T-helper 1 cell treated with Interleukin-12 subunit alpha and Interleukin-12 subunit beta and Interleukin-4 antibody, amounts not matched to agents 30 μg/mL and 1 μg/mL, for 36 hours (primary cell): ENCODE results near the gene SARS1.

Experiments used
- H3K27ac Mint-ChIP-seq: one replicate; pipeline ENCODE4 v1.8.0; 2021; ENCODE audit warnings: mild to moderate bottlenecking, mixed read lengths
- H3K27me3 Mint-ChIP-seq: one replicate; pipeline ENCODE4 v1.8.0; 2021; ENCODE audit warnings: low read depth, mixed read lengths
- H3K36me3 Mint-ChIP-seq: one replicate; pipeline ENCODE4 v1.8.0; 2021; ENCODE audit warnings: low read depth, mixed read lengths
- H3K4me1 Mint-ChIP-seq: one replicate; pipeline ENCODE4 v1.8.0; 2021; ENCODE audit warnings: low read depth, mixed read lengths
- H3K4me3 Mint-ChIP-seq: one replicate; pipeline ENCODE4 v1.8.0; 2021; ENCODE audit warnings: mild to moderate bottlenecking, moderate library complexity, mixed read lengths
- H3K9me3 Mint-ChIP-seq: one replicate; pipeline ENCODE4 v1.8.0; 2021; ENCODE audit warnings: mixed read lengths

SARS1 gene

GRCh38 chr1:109265741-109266330 lies 52.1 kb downstream of the SARS1 start:
- Mint-ChIP-seq H3K9me3 (no peaks in the 10 kb centered on the region), H3K36me3 (no peaks in the 10 kb centered on the region), H3K4me1 (no peaks in the 10 kb centered on the region), H3K27ac (no peak overlapping the region), H3K4me3 (no peak overlapping the region), H3K27me3 (no peaks in the 10 kb centered on the region)

GRCh38 chr1:109266965-109267364 lies 53.2 kb downstream of the SARS1 start:
- Mint-ChIP-seq H3K27me3 (no peaks in the 10 kb centered on the region), H3K27ac (no peak overlapping the region), H3K4me1 (no peaks in the 10 kb centered on the region), H3K9me3 (no peaks in the 10 kb centered on the region), H3K4me3 (no peak overlapping the region), H3K36me3 (no peaks in the 10 kb centered on the region)

GRCh38 chr1:109267743-109268300 lies 54.1 kb downstream of the SARS1 start:
- Mint-ChIP-seq H3K4me3 (no peak overlapping the region), H3K9me3 (no peaks in the 10 kb centered on the region), H3K27ac (no peak overlapping the region), H3K36me3 (no peaks in the 10 kb centered on the region), H3K27me3 (no peaks in the 10 kb centered on the region), H3K4me1 (no peaks in the 10 kb centered on the region)

- Mint-ChIP-seq H3K27me3 (no peaks in the 10 kb centered on the region), H3K4me1 (no peaks in the 10 kb centered on the region), H3K4me3 (no peak overlapping the region), H3K27ac (no peak overlapping the region), H3K36me3 (no peaks in the 10 kb centered on the region), H3K9me3 (no peaks in the 10 kb centered on the region)
Observed at GRCh38 chr1:109268431-109269211, 54.9 kb downstream of the SARS1 start.

GRCh38 chr1:109269212-109269980 lies 55.7 kb downstream of the SARS1 start:
- Mint-ChIP-seq H3K4me1 (no peaks in the 10 kb centered on the region), H3K9me3 (no peaks in the 10 kb centered on the region), H3K27me3 (no peaks in the 10 kb centered on the region)

GRCh38 chr1:109269981-109270622 lies 56.4 kb downstream of the SARS1 start:
- no peaks in the 10 kb centered on the region for H3K9me3 Mint-ChIP-seq
- no peaks in the 10 kb centered on the region for H3K36me3 Mint-ChIP-seq
- H3K27ac Mint-ChIP-seq, result no peak overlapping the region
- H3K27me3 Mint-ChIP-seq, result no peaks in the 10 kb centered on the region
- H3K4me3 Mint-ChIP-seq, result no peak overlapping the region
- H3K4me1 Mint-ChIP-seq, result no peaks in the 10 kb centered on the region

More at GRCh38 chr1:109269212-109269980, 55.7 kb downstream of the SARS1 start:
- no peak overlapping the region for H3K4me3 Mint-ChIP-seq
- no peak overlapping the region for H3K27ac Mint-ChIP-seq
- no peaks in the 10 kb centered on the region for H3K36me3 Mint-ChIP-seq

- H3K9me3 Mint-ChIP-seq, result no peaks in the 10 kb centered on the region
- no peak overlapping the region for H3K27ac Mint-ChIP-seq
- no peaks in the 10 kb centered on the region for H3K27me3 Mint-ChIP-seq
- no peak overlapping the region for H3K4me3 Mint-ChIP-seq
- no peaks in the 10 kb centered on the region for H3K4me1 Mint-ChIP-seq
- no peaks in the 10 kb centered on the region for H3K36me3 Mint-ChIP-seq
Observed at GRCh38 chr1:109270623-109271317, 57.1 kb downstream of the SARS1 start.

GRCh38 chr1:109271458-109271857 lies 57.7 kb downstream of the SARS1 start:
- no peak overlapping the region for H3K27ac Mint-ChIP-seq

GRCh38 chr1:109272021-109272799 lies 58.5 kb downstream of the SARS1 start:
- H3K4me1 Mint-ChIP-seq, result peaks cover 3% of the 10 kb centered on the region
- no peak overlapping the region for H3K4me3 Mint-ChIP-seq
- H3K36me3 Mint-ChIP-seq, result no peaks in the 10 kb centered on the region
- H3K27me3 Mint-ChIP-seq, result no peaks in the 10 kb centered on the region
- no peaks in the 10 kb centered on the region for H3K9me3 Mint-ChIP-seq
- no peak overlapping the region for H3K27ac Mint-ChIP-seq

More at GRCh38 chr1:109271458-109271857, 57.7 kb downstream of the SARS1 start:
- no peaks in the 10 kb centered on the region for H3K4me1 Mint-ChIP-seq
- no peaks in the 10 kb centered on the region for H3K27me3 Mint-ChIP-seq
- no peak overlapping the region for H3K4me3 Mint-ChIP-seq
- H3K9me3 Mint-ChIP-seq, result no peaks in the 10 kb centered on the region
- no peaks in the 10 kb centered on the region for H3K36me3 Mint-ChIP-seq

GRCh38 chr1:109272831-109273547 lies 59.3 kb downstream of the SARS1 start:
- H3K4me3 Mint-ChIP-seq, result no peak overlapping the region
- H3K27ac Mint-ChIP-seq, result no peak overlapping the region
- H3K9me3 Mint-ChIP-seq, result no peaks in the 10 kb centered on the region
- H3K27me3 Mint-ChIP-seq, result no peaks in the 10 kb centered on the region
- H3K36me3 Mint-ChIP-seq, result no peaks in the 10 kb centered on the region
- H3K4me1 Mint-ChIP-seq, result peaks cover 4% of the 10 kb centered on the region

GRCh38 chr1:109273570-109274288 lies 60.0 kb downstream of the SARS1 start:
- H3K4me1 Mint-ChIP-seq, result peaks cover 4% of the 10 kb centered on the region
- no peaks in the 10 kb centered on the region for H3K27me3 Mint-ChIP-seq
- no peak overlapping the region for H3K27ac Mint-ChIP-seq
- H3K36me3 Mint-ChIP-seq, result no peaks in the 10 kb centered on the region
- H3K4me3 Mint-ChIP-seq, result no peak overlapping the region
- no peaks in the 10 kb centered on the region for H3K9me3 Mint-ChIP-seq
